A673 (cell line): Measurements from ENCODE around the gene HLA-DQB1.

Source experiments
- CTCF ChIP-seq: fragments of 300-800, 200-600 bp; sonication (generic); conservative IDR thresholded peaks from 2 replicates; pipeline ENCODE4 v1.5.1; 2017; ENCODE audit warnings: low read depth, mild to moderate bottlenecking, antibody characterized with exemption, low read length, moderate library complexity, mixed read lengths
- EZH2 ChIP-seq: fragments of 200-600 bp; sonication (generic); IDR thresholded peaks from 2 replicates; pipeline ENCODE4 v1.6.1; 2017; ENCODE audit warnings: borderline replicate concordance, low read depth, mild to moderate bottlenecking, mixed read lengths, antibody characterized with exemption, low read length; ENCODE audit not compliant: poor library complexity, severe bottlenecking

DNA sequence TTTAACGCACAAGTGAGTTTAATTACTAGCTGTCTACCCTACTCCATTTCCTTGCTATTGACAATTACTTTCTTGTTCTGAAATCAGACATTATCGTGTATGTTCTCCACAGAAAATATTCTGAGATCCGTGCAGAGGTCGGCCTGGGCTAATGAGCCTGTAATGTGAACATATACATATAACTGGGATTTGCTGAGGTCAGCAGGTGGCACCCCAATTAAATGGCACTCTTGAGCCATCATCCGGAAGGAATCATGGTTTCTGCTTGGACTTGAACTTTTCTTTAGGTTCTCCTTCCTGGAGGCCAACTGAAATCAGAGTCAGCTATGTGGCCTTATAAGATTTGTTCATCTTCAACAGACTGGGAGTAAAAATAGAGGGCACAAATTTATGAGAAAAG is 3.6 kb downstream of the HLA-DQB1 start:
- TF ChIP-seq CTCF = no peak
- no peak for TF ChIP-seq EZH2
